Measurements from ENCODE around the gene TADA2B. TPM values are rescaled to one million over a fixed set of nuclear protein-coding genes. Genes with fewer than 3 reads are reported as not detected.
A peak's percentile ranks its signal among the peaks of the same experiment; 100 is the strongest.

The TADA2B gene
- total and polyA plus RNA-seq, 5 donors from 2014 or later, result 3.0 to 36.6 (median 3.6) TPM

DNA sequence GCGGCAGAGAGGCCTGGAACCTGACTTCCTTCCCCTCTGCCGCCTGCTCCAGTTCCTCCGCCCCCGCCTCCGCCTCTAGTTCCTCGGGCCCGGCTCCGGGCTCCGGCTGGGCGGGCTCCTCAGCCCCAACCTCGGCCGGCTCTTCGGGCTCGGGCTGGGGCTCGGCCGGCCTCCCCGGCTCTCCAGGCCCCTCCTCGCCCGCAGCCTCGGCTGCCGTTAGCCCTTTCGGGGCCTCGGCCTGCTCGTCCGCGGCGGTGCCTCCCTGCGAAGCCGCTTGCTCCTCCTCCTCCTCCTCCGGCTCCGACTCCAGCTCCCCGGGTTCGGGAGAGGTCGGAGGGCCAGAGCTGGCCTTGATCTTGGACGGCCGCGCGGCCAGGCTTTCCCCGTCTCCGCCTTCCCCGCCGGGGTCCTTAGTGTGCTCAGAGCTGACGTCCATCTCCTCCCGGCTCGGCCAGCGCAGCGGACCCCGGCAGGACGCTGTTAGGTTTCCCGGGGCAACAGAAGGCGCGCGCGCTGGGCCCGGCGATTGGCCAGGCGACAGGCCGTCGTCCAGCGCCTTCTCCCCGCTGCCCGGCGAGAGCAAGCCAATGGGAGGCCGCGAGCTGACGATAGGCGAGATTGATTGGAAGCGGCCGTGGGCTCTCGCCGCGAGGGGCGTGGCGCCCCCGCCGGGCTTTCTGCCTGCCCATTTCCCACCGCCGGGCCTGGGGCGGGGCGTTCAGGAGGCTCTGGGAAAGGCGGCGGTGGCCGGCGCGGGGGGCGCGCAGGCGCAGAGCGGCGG, 479 bp upstream of the TADA2B start:
- peaks cover 9 to 56% (median 35%) of the 10 kb centered on the region in 4 donors for H3K4me1 Mint-ChIP-seq
- H3K27ac ChIP-seq (ENCODE audit: insufficient read depth, low read length, poor library complexity, severe bottlenecking), result peak overlapping the region; percentile 70
- H3K4me1 ChIP-seq (ENCODE audit: control insufficient read depth, insufficient read depth, low read length, poor library complexity, severe bottlenecking), result peaks cover 49% of the 10 kb centered on the region
- H3K27me3 Mint-ChIP-seq, result no peaks in the 10 kb centered on the region
- peak; percentile 88 to 94 (median 90) for DNase-seq
- no peaks in the 10 kb centered on the region for H3K9me3 ChIP-seq (ENCODE audit: control insufficient read depth in 2 of 2, low read length in 2 of 2)
- peak; percentile 78 to 79 for ATAC-seq (ENCODE audit: low read depth in 2 of 2)
- peaks cover 5% of the 10 kb centered on the region for H3K36me3 ChIP-seq (ENCODE audit: control insufficient read depth, insufficient read depth, low read length)
- peaks cover 12% of the 10 kb centered on the region for H3K36me3 Mint-ChIP-seq
- peak overlapping the region; percentile 19 for H3K4me3 ChIP-seq (ENCODE audit: low read depth, low read length)
- H3K9me3 Mint-ChIP-seq, result no peaks in the 10 kb centered on the region
- no peaks in the 10 kb centered on the region for H3K27me3 ChIP-seq (ENCODE audit: control insufficient read depth, insufficient read depth, low read length)
- H3K4me3 Mint-ChIP-seq, result peak overlapping the region; percentile 82 to 95 (median 90)
- peak overlapping the region; percentile 64 to 91 (median 83) for H3K27ac Mint-ChIP-seq

DNA sequence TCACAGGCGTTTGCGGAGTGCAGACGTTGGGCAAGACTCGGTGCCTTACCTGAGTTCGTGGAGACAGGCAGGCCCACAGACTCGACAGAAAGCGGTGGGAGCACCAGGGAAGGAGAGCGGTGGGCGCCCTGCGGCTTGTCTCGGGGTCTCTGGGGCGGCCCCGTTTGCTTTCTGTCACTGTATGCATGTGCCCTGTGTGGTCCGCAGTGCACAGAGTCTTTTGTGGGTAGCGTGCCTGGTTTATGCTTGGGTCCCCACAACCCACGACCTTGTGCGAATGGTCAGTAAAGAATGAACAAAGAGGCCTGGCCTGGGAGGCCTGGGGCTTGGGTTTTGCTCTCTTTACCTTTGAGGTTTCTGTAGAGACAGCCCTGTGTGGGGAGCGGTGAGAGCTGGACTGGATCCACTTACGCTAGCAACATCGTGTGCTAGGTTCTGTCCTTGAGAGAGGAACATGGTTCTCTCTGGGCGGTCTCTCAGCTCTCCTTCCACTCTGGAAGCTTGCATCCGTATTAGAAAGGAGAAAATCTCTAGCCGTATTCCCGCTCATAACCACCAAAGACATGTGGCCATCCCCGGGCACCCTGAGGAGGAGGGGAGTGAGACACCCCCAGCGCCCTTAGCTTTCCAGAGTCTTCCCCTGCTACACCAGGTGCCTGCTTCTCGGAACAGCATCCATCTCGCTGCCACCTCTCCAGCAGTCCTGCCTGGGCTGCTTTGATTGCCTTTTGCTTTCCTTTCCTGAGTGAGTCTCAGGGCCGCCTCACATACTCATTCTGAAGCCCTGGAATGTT, 1.2 kb downstream of the TADA2B start:
- peaks cover 52% of the 10 kb centered on the region for H3K4me1 ChIP-seq (ENCODE audit: control insufficient read depth, insufficient read depth, low read length, poor library complexity, severe bottlenecking)
- H3K9me3 Mint-ChIP-seq, result no peaks in the 10 kb centered on the region
- peaks cover 16% of the 10 kb centered on the region for H3K36me3 Mint-ChIP-seq
- peak overlapping the region; percentile 74 for H3K27ac ChIP-seq (ENCODE audit: insufficient read depth, low read length, poor library complexity, severe bottlenecking)
- H3K27me3 ChIP-seq (ENCODE audit: control insufficient read depth, insufficient read depth, low read length), result no peaks in the 10 kb centered on the region
- no peak for ATAC-seq (ENCODE audit: low read depth in 2 of 2)
- no peaks in the 10 kb centered on the region for H3K27me3 Mint-ChIP-seq
- no peaks in the 10 kb centered on the region for H3K9me3 ChIP-seq (ENCODE audit: control insufficient read depth in 2 of 2, low read length in 2 of 2)
- peak overlapping the region; percentile 74 for H3K4me3 ChIP-seq (ENCODE audit: low read depth, low read length)
- H3K4me3 Mint-ChIP-seq, result peak overlapping the region; percentile 92 to 97 (median 93)
- no peak for DNase-seq
- H3K27ac Mint-ChIP-seq, result peak overlapping the region; percentile 83 to 84 (median 84)
- H3K4me1 Mint-ChIP-seq, result peaks cover 9 to 61% (median 37%) of the 10 kb centered on the region in 4 donors
- peaks cover 6% of the 10 kb centered on the region for H3K36me3 ChIP-seq (ENCODE audit: control insufficient read depth, insufficient read depth, low read length)

DNA sequence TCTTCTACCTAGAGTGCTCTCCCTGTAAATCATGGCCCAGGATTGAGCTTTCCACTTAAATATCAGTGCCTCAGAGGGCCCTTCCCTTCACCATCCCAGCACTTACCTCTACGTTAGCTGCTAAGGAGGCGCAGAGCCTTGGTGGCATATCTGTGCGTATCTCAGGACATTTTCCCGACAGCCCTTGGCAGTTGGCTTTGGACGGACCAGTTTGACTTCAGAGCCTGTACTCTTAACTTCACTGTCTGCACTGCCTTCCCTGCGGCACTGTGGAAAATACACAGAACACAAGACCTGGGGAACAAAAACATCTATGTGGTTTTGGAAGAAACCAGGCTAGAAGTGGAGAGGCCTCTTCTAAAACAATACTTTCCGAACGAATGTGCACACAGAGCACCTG, 2.4 kb downstream of the TADA2B start:
- H3K4me1 ChIP-seq (ENCODE audit: control insufficient read depth, insufficient read depth, low read length, poor library complexity, severe bottlenecking), result peaks cover 52% of the 10 kb centered on the region
- H3K4me3 ChIP-seq (ENCODE audit: low read depth, low read length), result peak overlapping the region; percentile 74
- Mint-ChIP-seq H3K27me3 (no peaks in the 10 kb centered on the region), H3K4me1 (peaks cover 9 to 70% (median 40%) of the 10 kb centered on the region in 4 donors), H3K9me3 (no peaks in the 10 kb centered on the region), H3K27ac (peak overlapping the region in 2 of 3 donors; percentile 84 to 86), H3K36me3 (peaks cover 16% of the 10 kb centered on the region), H3K4me3 (peak overlapping the region; percentile 92 to 97 (median 93))
- H3K27ac ChIP-seq (ENCODE audit: insufficient read depth, low read length, poor library complexity, severe bottlenecking), result no peak overlapping the region
- no peaks in the 10 kb centered on the region for H3K27me3 ChIP-seq (ENCODE audit: control insufficient read depth, insufficient read depth, low read length)
- no peak for DNase-seq
- H3K9me3 ChIP-seq (ENCODE audit: control insufficient read depth in 2 of 2, low read length in 2 of 2), result no peaks in the 10 kb centered on the region
- ATAC-seq (ENCODE audit: low read depth in 2 of 2), result no peak
- peaks cover 6% of the 10 kb centered on the region for H3K36me3 ChIP-seq (ENCODE audit: control insufficient read depth, insufficient read depth, low read length)

DNA sequence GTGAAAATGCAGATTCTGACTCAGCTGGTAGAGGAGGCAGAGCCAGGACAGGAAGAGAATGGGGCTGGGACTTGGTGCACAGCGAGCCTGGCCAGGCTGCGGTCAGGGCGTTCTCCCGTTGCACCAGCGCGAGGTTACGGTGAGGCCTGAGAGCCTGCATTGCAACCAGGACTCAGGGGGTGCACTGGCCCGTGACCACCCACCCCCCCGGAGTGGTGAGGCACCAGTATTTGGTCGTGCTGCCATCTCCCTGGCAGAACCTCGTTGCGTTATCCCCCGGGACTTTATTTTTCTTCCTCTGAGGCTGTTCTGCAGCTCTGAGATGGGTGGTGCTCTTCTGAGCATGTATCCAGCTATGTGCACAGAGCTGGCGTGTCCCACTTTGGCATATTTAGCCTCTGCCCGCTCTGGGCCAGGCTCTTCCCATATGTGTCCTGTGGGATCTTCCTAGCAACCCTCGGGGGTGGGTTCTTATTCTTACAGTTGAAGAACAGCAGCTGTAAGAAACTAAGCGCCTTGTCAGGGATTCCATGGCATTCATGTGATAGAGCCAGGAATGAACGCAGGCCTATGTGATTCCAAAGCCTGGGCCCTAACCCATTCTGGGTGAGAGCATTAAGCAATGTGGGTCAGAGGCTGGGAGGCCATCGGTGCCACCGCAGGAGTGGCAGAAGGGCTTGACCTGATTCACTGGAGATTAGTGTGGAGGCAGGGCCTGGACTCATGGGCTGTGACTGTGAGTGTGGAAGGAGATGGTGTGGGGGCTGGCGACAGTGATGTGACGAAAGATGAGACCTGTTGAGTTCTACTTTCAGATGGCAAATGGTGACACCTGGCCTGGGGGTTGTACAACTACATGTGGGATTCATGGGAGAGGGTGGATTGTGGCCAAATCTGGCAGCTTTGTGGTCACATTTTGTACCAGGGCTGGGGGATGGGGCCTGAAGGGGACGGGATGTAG, 3.1 kb downstream of the TADA2B start:
- peak overlapping the region; percentile 56 to 84 (median 59) for H3K27ac Mint-ChIP-seq
- H3K4me3 Mint-ChIP-seq, result peak overlapping the region; percentile 81 to 97 (median 92)
- Histone ChIP-seq H3K27ac (ENCODE audit: insufficient read depth, low read length, poor library complexity, severe bottlenecking) (no peak overlapping the region), H3K36me3 (ENCODE audit: control insufficient read depth, insufficient read depth, low read length) (peaks cover 6% of the 10 kb centered on the region), H3K4me1 (ENCODE audit: control insufficient read depth, insufficient read depth, low read length, poor library complexity, severe bottlenecking) (peaks cover 52% of the 10 kb centered on the region), H3K9me3 (ENCODE audit: control insufficient read depth in 2 of 2, low read length in 2 of 2) (no peaks in the 10 kb centered on the region), H3K27me3 (ENCODE audit: control insufficient read depth, insufficient read depth, low read length) (no peaks in the 10 kb centered on the region), H3K4me3 (ENCODE audit: low read depth, low read length) (peak overlapping the region; percentile 74)
- peaks cover 16% of the 10 kb centered on the region for H3K36me3 Mint-ChIP-seq
- H3K4me1 Mint-ChIP-seq, result peaks cover 5 to 73% (median 40%) of the 10 kb centered on the region in 4 donors
- ATAC-seq (ENCODE audit: low read depth in 2 of 2), result no peak
- no peaks in the 10 kb centered on the region for H3K9me3 Mint-ChIP-seq
- no peaks in the 10 kb centered on the region for H3K27me3 Mint-ChIP-seq
- DNase-seq, result no peak

DNA sequence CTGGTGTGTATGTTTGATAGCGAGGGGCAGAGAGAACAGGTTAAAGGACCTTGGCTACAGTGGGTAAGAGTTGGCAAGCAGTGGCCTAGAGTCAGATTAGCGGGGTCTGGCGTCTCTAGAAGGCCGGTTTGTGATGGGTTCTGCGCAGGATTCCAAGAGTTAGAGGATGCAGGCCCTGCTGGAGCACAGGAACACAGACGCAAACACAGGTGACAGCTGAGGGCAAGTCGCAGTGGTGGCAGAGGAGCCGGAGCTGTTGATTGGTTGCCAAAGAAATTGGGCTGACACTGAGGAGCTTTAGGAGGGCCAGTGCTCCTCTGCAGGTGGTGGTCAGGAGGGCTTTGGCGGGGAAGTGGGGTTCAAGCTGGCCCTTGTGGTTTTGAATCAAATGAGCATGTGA, 3.8 kb downstream of the TADA2B start:
- no peak for ATAC-seq (ENCODE audit: low read depth in 2 of 2)
- H3K4me3 Mint-ChIP-seq, result peak overlapping the region; percentile 42 to 97 (median 87)
- H3K9me3 ChIP-seq (ENCODE audit: control insufficient read depth in 2 of 2, low read length in 2 of 2), result no peaks in the 10 kb centered on the region
- H3K27ac ChIP-seq (ENCODE audit: insufficient read depth, low read length, poor library complexity, severe bottlenecking), result no peak overlapping the region
- H3K4me1 Mint-ChIP-seq, result peaks cover 5 to 68% (median 35%) of the 10 kb centered on the region in 4 donors
- H3K9me3 Mint-ChIP-seq, result no peaks in the 10 kb centered on the region
- H3K4me1 ChIP-seq (ENCODE audit: control insufficient read depth, insufficient read depth, low read length, poor library complexity, severe bottlenecking), result peaks cover 52% of the 10 kb centered on the region
- no peak for DNase-seq
- no peaks in the 10 kb centered on the region for H3K27me3 ChIP-seq (ENCODE audit: control insufficient read depth, insufficient read depth, low read length)
- H3K27ac Mint-ChIP-seq, result peak overlapping the region; percentile 59 to 88 (median 83)
- peaks cover 6% of the 10 kb centered on the region for H3K36me3 ChIP-seq (ENCODE audit: control insufficient read depth, insufficient read depth, low read length)
- no peak overlapping the region for H3K4me3 ChIP-seq (ENCODE audit: low read depth, low read length)
- no peaks in the 10 kb centered on the region for H3K27me3 Mint-ChIP-seq
- peaks cover 16% of the 10 kb centered on the region for H3K36me3 Mint-ChIP-seq

DNA sequence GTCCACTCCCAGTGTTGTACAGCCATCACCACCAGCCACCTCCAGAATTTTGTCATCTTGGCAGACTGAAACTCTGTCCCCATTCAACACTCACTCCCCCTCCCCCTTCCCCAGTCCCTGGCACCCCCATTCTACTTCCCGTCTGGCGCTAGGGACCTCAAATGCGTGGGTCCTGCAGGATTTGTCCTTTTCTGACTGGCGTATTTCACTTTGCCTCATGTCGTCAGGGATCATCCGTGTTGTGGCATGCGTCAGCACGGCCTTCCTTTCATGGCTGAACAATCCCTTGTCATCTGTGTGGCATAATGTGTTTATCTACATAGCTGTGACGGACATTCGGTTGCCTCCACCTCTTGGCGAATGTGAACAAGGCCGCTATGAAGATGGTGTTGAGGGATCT, 5.5 kb downstream of the TADA2B start:
- H3K4me3 Mint-ChIP-seq, result peak overlapping the region in 3 of 4 donors; percentile 38 to 75 (median 39)
- no peaks in the 10 kb centered on the region for H3K9me3 Mint-ChIP-seq
- H3K27ac ChIP-seq (ENCODE audit: insufficient read depth, low read length, poor library complexity, severe bottlenecking), result no peak overlapping the region
- peaks cover 5 to 76% (median 36%) of the 10 kb centered on the region in 4 donors for H3K4me1 Mint-ChIP-seq
- H3K27me3 Mint-ChIP-seq, result no peaks in the 10 kb centered on the region
- DNase-seq (no peak), ATAC-seq (ENCODE audit: low read depth in 2 of 2) (no peak)
- H3K36me3 Mint-ChIP-seq, result peaks cover 17% of the 10 kb centered on the region
- peaks cover 52% of the 10 kb centered on the region for H3K4me1 ChIP-seq (ENCODE audit: control insufficient read depth, insufficient read depth, low read length, poor library complexity, severe bottlenecking)
- peak overlapping the region in 1 of 3 donors; percentile 49 for H3K27ac Mint-ChIP-seq
- no peak overlapping the region for H3K4me3 ChIP-seq (ENCODE audit: low read depth, low read length)
- H3K36me3 ChIP-seq (ENCODE audit: control insufficient read depth, insufficient read depth, low read length), result peaks cover 11% of the 10 kb centered on the region
- H3K9me3 ChIP-seq (ENCODE audit: control insufficient read depth in 2 of 2, low read length in 2 of 2), result no peaks in the 10 kb centered on the region
- H3K27me3 ChIP-seq (ENCODE audit: control insufficient read depth, insufficient read depth, low read length), result no peaks in the 10 kb centered on the region

DNA sequence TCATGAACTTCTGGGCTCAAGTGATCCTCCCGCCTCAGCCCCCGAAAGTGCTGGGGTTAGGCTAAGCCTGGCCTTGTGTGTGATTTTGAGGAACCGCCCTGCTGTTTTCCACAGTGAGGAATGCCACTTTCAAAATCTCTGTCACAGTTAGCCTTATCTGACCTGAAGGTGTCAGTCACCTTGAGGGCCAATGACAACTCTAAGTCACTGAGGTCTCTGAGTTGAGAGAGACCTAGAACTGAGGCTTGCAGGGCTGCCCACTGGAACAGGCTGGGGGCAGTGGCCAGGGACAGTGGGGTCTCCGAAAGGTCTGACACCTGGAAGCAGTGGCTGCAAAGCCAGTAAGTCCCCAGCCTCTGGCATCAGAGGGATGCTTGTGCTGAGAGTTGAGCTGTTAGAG, 6.1 kb downstream of the TADA2B start:
- Mint-ChIP-seq H3K4me1 (peaks cover 5 to 71% (median 36%) of the 10 kb centered on the region in 4 donors), H3K27ac (peak overlapping the region in 2 of 3 donors; percentile 46 to 49)
- DNase-seq, result no peak

More for the DNA sequence above, 6.1 kb downstream of the TADA2B start:
- peaks cover 24% of the 10 kb centered on the region for H3K36me3 Mint-ChIP-seq
- Histone ChIP-seq H3K27ac (ENCODE audit: insufficient read depth, low read length, poor library complexity, severe bottlenecking) (no peak overlapping the region), H3K4me1 (ENCODE audit: control insufficient read depth, insufficient read depth, low read length, poor library complexity, severe bottlenecking) (peaks cover 45% of the 10 kb centered on the region), H3K4me3 (ENCODE audit: low read depth, low read length) (no peak overlapping the region), H3K27me3 (ENCODE audit: control insufficient read depth, insufficient read depth, low read length) (no peaks in the 10 kb centered on the region), H3K9me3 (ENCODE audit: control insufficient read depth in 2 of 2, low read length in 2 of 2) (no peaks in the 10 kb centered on the region), H3K36me3 (ENCODE audit: control insufficient read depth, insufficient read depth, low read length) (peaks cover 17% of the 10 kb centered on the region)
- no peak for ATAC-seq (ENCODE audit: low read depth in 2 of 2)
- peak overlapping the region in 2 of 4 donors; percentile 21 to 38 for H3K4me3 Mint-ChIP-seq
- no peaks in the 10 kb centered on the region for H3K27me3 Mint-ChIP-seq
- no peaks in the 10 kb centered on the region for H3K9me3 Mint-ChIP-seq
